GM12878 (cell line): Measurements from ENCODE around the gene MTHFR.

Source experiments
- CHD2 ChIP-seq: IDR thresholded peaks from 2 replicates; pipeline ENCODE4 v1.6.1; 2011; ENCODE audit warnings: low read depth, low read length, improper control_type of control experiment, borderline replicate concordance
- CREB1 ChIP-seq: IDR thresholded peaks from 2 replicates; pipeline ENCODE4 v1.6.1; 2012; ENCODE audit warnings: low read depth, mild to moderate bottlenecking, inconsistent platforms
- CREM ChIP-seq: IDR thresholded peaks from 2 replicates; pipeline ENCODE4 v1.6.1; 2014; ENCODE audit warnings: antibody characterized with exemption, low read depth
- NRF1 ChIP-seq: conservative IDR thresholded peaks from 2 replicates; pipeline ENCODE4 v1.6.1; 2011; ENCODE audit warnings: mild to moderate bottlenecking, low read depth, low read length, improper control_type of control experiment
- POLR2A ChIP-seq: IDR thresholded peaks from 2 replicates; pipeline ENCODE4 v1.6.1; 2011; ENCODE audit warnings: low read depth, mild to moderate bottlenecking, low read length
- POLR2AphosphoS5 ChIP-seq: IDR thresholded peaks from 2 replicates; pipeline ENCODE4 v1.6.1; 2011; ENCODE audit warnings: mild to moderate bottlenecking, low read length, inconsistent platforms
- SMARCA5 ChIP-seq: fragments of 450-650 bp; IDR thresholded peaks from 2 replicates; pipeline ENCODE4 v1.6.1; 2017; ENCODE audit warnings: mild to moderate bottlenecking
- TBL1XR1 ChIP-seq: IDR thresholded peaks from 2 replicates; pipeline ENCODE4 v1.6.1; 2012; ENCODE audit warnings: low read depth, low read length, improper control_type of control experiment
- TF ChIP-seq, protein P1 (sequence below), 3 experiments: IDR thresholded peaks in 2 of 3; conservative IDR thresholded peaks in 1 of 3; 2 replicates each; pipeline ENCODE4 v1.5.1; 2011; ENCODE audit warnings: low read depth in 3 of 3, low read length in 3 of 3, mild to moderate bottlenecking in 3 of 3, control low read depth in 2 of 3, moderate library complexity in 2 of 3, inconsistent platforms in 1 of 3, mixed read lengths in 1 of 3; ENCODE audit not compliant: control insufficient read depth in 2 of 3, insufficient read depth in 1 of 3; ENCODE audit errors: extremely low read depth in 1 of 3
- TF ChIP-seq, protein P2 (sequence below): IDR thresholded peaks from 2 replicates; pipeline ENCODE4 v1.6.1; 2012; ENCODE audit warnings: mild to moderate bottlenecking, low read depth, low read length
- TF ChIP-seq, protein P3 (sequence below): fragments of 450-650 bp; IDR thresholded peaks from 2 replicates; pipeline ENCODE4 v1.6.1; 2016; ENCODE audit warnings: mild to moderate bottlenecking, moderate library complexity, borderline replicate concordance

DNA sequence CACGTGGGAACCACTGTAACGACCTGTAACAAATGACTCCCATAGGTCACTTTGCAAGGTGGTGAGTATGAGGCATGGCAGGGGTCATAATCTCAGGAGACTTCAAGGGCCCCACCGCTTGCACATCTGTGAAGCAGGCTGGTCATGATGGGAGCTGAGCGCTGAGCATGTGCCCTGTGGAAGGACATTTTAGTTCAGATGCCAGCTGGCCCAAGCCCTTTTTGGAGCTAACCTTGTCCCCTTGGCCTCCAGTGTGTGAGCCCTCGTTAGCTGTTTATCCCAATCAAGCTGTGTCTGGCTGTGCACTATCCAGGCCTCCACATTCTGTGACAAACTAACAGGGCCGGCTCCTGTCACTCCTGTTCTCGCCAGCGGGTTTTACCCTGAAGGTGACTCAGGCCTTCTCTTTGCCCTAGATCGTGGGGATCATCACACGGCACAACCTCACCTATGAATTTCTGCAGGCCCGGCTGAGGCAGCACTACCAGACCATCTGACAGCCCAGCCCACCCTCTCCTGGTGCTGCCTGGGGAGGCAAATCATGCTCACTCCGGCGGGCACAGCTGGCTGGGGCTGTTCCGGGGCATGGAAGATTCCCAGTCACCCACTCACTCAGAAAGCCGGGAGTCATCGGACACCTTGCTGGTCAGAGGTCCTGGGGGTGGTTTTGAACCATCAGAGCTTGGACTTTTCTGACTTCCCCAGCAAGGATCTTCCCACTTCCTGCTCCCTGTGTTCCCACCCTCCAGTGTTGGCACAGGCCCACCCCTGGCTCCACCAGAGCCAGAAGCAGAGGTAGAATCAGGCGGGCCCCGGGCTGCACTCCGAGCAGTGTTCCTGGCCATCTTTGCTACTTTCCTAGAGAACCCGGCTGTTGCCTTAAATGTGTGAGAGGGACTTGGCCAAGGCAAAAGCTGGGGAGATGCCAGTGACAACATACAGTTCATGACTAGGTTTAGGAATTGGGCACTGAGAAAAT is 34.3 kb upstream of the MTHFR start:
- TF ChIP-seq POLR2A (no peak), CREB1 (no peak), NRF1 (no peak), CHD2 (no peak), POLR2AphosphoS5 (no peak), TBL1XR1 (no peak), CREM (no peak), SMARCA5 (no peak)
- TF ChIP-seq, protein P1, sequence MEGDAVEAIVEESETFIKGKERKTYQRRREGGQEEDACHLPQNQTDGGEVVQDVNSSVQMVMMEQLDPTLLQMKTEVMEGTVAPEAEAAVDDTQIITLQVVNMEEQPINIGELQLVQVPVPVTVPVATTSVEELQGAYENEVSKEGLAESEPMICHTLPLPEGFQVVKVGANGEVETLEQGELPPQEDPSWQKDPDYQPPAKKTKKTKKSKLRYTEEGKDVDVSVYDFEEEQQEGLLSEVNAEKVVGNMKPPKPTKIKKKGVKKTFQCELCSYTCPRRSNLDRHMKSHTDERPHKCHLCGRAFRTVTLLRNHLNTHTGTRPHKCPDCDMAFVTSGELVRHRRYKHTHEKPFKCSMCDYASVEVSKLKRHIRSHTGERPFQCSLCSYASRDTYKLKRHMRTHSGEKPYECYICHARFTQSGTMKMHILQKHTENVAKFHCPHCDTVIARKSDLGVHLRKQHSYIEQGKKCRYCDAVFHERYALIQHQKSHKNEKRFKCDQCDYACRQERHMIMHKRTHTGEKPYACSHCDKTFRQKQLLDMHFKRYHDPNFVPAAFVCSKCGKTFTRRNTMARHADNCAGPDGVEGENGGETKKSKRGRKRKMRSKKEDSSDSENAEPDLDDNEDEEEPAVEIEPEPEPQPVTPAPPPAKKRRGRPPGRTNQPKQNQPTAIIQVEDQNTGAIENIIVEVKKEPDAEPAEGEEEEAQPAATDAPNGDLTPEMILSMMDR (IDR thresholded peaks at IDR 0.05 in 2 of 3, conservative IDR thresholded peaks at IDR 0.05 in 1 of 3; ENCODE audit: control insufficient read depth in 2 of 3, extremely low read depth in 1 of 3, insufficient read depth in 1 of 3, low read depth in 3 of 3, low read length in 3 of 3), result no peak
- TF ChIP-seq, protein P2, sequence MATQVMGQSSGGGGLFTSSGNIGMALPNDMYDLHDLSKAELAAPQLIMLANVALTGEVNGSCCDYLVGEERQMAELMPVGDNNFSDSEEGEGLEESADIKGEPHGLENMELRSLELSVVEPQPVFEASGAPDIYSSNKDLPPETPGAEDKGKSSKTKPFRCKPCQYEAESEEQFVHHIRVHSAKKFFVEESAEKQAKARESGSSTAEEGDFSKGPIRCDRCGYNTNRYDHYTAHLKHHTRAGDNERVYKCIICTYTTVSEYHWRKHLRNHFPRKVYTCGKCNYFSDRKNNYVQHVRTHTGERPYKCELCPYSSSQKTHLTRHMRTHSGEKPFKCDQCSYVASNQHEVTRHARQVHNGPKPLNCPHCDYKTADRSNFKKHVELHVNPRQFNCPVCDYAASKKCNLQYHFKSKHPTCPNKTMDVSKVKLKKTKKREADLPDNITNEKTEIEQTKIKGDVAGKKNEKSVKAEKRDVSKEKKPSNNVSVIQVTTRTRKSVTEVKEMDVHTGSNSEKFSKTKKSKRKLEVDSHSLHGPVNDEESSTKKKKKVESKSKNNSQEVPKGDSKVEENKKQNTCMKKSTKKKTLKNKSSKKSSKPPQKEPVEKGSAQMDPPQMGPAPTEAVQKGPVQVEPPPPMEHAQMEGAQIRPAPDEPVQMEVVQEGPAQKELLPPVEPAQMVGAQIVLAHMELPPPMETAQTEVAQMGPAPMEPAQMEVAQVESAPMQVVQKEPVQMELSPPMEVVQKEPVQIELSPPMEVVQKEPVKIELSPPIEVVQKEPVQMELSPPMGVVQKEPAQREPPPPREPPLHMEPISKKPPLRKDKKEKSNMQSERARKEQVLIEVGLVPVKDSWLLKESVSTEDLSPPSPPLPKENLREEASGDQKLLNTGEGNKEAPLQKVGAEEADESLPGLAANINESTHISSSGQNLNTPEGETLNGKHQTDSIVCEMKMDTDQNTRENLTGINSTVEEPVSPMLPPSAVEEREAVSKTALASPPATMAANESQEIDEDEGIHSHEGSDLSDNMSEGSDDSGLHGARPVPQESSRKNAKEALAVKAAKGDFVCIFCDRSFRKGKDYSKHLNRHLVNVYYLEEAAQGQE, result no peak
- TF ChIP-seq, protein P3, sequence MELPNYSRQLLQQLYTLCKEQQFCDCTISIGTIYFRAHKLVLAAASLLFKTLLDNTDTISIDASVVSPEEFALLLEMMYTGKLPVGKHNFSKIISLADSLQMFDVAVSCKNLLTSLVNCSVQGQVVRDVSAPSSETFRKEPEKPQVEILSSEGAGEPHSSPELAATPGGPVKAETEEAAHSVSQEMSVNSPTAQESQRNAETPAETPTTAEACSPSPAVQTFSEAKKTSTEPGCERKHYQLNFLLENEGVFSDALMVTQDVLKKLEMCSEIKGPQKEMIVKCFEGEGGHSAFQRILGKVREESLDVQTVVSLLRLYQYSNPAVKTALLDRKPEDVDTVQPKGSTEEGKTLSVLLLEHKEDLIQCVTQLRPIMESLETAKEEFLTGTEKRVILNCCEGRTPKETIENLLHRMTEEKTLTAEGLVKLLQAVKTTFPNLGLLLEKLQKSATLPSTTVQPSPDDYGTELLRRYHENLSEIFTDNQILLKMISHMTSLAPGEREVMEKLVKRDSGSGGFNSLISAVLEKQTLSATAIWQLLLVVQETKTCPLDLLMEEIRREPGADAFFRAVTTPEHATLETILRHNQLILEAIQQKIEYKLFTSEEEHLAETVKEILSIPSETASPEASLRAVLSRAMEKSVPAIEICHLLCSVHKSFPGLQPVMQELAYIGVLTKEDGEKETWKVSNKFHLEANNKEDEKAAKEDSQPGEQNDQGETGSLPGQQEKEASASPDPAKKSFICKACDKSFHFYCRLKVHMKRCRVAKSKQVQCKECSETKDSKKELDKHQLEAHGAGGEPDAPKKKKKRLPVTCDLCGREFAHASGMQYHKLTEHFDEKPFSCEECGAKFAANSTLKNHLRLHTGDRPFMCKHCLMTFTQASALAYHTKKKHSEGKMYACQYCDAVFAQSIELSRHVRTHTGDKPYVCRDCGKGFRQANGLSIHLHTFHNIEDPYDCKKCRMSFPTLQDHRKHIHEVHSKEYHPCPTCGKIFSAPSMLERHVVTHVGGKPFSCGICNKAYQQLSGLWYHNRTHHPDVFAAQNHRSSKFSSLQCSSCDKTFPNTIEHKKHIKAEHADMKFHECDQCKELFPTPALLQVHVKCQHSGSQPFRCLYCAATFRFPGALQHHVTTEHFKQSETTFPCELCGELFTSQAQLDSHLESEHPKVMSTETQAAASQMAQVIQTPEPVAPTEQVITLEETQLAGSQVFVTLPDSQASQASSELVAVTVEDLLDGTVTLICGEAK, result no peak
